GM19035 (cell line): ENCODE measurements around the gene SUPT5H.
"Not testable (repeated sequence)": the region's sequence is repeated elsewhere in the genome, so short reads cannot be mapped to it uniquely, and the experiment has no call there.

Experiments used
- ATAC-seq: cut with Tn5 transposase; IDR thresholded peaks from one replicate; pipeline ENCODE4 v1.9.1; 2021; ENCODE audit not compliant: unreplicated experiment

Gene SUPT5H

GRCh38 chr19:39465956-39466747 lies 20.8 kb downstream of the SUPT5H start:
- no peak for ATAC-seq

DNA sequence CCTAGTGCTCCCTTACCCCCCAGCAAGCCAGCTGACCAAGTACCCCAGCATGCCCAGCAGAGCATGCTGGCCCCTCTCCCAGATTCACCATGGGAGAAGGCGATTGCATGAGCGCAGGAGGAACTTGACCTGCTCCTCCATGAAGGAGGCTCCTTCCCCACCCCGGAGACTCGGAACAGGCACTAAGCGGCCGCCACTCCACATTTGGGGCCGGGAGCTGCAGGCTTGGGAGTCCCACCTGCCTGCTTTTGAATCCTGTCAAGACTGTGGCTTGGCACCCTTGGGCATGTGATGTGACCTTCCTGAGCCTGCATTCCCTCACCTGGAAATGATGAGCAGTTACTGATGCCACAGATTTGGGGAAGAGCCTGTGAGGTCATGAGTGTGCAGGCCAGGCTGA lies 22.6 kb downstream of the SUPT5H start:
- no peak for ATAC-seq

DNA sequence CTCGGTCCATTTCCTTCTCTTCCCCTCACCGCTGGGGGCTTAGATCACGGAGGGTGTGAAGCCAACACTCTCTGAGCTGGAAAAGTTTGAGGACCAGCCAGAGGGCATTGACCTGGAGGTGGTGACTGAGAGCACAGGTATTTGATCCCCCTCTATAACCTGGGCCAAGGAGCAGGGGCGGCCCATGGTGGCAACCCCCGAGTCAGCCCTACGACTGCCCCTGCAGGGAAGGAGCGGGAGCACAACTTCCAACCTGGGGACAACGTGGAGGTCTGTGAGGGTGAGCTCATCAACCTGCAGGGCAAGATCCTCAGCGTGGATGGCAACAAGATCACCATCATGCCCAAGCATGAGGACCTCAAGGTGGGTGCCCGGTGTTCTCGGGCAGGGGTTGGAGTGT lies 23.7 kb downstream of the SUPT5H start:
- no peak for ATAC-seq

DNA sequence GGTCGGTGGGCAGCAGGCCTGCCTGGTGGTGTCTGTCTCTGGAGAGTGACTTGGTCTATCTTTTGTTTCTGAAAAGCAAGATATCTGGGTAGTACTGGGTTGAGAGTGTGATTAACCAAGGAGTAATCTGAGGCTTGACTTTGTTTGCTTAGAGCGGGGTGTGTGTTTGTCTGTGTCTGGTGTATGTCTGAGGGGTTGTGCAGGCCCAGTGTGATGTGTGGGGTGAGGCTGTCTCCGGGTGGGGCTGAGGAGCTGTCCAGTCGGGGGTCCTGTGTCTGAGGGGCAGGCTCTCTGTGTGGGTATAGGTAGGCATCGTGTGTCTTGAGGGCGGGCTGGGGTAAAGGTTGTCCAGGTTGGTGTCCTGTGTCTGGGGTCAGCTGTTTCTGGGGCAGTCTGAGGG lies 24.2 kb downstream of the SUPT5H start:
- ATAC-seq: no peak

GRCh38 chr19:39470724-39471339 lies 25.4 kb downstream of the SUPT5H start:
- ATAC-seq: no peak

GRCh38 chr19:39471756-39472536 lies 26.6 kb downstream of the SUPT5H start:
- no peak for ATAC-seq

DNA sequence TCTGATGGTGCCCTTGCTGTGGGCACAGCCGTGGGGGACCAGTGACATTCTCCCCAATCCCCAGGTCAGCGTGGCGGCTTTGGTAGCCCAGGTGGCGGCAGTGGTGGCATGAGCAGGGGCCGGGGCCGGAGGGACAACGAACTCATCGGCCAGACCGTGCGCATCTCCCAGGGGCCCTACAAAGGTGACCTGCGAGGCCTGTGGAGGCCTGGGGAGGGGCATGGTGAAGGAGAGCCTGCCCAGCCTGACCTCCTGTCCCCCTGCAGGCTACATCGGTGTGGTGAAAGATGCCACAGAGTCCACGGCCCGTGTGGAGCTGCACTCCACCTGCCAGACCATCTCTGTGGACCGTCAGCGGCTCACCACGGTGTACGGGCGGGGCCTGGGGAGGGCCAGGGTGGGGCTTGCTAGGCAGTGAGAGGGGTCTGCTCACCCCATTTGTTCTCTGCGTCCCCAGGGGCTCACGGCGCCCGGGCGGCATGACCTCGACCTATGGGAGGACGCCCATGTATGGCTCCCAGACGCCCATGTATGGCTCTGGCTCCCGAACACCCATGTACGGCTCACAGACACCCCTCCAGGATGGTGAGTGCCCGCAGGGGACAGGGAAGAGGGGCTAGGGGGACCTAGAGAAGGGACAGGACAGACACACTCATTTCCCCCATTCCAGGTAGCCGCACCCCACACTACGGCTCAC lies 27.5 kb downstream of the SUPT5H start:
- no peak for ATAC-seq

DNA sequence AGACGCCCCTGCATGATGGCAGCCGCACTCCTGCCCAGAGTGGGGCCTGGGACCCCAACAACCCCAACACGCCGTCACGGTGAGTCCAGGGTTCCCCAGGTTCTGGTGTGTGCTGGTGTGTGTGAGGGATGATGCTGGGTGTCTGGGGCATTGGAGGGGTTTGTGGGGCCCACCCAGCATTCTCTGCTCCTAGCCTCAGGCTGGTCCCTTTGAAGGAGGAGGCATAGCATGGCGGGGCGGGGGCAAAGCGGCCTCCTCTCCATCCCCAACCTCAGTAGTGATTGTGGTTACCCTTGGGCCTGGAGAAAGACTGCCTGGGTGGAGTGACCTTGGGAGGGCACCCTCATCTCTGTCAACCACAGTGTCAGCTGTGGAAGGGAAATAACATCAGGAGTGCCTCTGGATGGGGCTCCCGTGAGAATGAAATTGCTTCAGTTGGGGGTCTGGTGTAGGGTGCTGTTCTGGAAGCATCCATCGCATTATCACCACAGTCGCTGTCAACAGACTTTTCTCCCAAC lies 28.1 kb downstream of the SUPT5H start:
- ATAC-seq: no peak

DNA sequence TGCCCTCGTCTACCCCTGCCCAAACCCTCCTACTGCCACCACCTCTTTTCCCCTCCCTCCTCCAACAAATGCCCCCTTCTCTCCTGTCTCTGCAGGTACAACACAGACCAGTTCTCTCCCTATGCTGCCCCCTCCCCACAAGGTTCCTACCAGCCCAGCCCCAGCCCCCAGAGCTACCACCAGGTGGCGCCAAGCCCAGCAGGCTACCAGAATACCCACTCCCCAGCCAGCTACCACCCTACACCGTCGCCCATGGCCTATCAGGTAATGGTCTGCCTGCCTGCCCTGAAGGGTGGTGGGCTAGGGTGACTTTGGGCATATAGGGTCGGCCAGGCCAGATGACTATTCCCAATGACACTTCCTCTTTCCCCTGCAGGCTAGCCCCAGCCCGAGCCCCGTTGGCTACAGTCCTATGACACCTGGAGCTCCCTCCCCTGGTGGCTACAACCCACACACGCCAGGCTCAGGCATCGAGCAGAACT lies 28.8 kb downstream of the SUPT5H start:
- ATAC-seq: no peak

DNA sequence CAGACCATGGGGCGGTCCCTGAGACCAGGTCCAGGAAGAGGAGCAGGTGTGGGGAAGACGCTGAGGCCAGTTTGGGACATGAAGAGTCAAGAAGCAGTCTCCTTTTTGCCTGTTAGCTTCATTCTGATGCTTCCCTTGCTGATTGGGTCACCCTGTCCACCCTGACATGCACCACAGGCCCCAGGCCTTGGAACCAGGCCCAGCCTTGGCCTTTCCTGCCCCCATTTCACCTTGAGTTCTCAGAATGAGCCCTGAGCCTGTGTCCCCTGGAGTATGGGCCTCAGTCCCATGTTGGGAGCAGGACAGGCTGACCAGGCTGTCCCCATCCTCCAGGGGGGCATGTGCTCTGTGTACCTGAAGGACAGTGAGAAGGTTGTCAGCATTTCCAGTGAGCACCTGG lies 30.4 kb downstream of the SUPT5H start:
- ATAC-seq: no peak

DNA sequence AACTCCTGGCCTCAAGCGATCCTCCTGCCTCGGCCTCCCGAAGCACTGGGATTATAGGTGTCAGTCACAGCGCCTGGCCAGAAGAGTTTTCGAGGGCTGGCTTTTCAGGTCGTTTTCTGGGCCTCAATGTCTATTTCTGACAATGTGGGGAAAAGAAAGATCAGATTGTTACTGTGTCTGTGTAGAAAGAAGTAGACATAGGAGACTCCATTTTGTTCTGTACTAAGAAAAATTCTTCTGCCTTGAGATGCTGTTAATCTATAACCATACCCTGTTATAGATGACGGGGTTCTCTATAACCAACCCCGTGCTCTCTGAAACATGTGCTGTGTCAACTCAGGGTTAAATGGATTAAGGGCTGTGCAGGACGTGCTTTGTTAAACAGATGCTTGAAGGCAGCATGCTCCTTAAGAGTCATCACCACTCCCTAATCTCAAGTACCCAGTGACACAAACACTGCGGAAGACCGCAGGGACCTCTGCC lies 34.0 kb downstream of the SUPT5H start:
- ATAC-seq: not testable (repeated sequence)

- no peak for ATAC-seq
Observed at GRCh38 chr19:39479916-39480315, 34.5 kb downstream of the SUPT5H start.

- ATAC-seq: peak; percentile 87
Observed at GRCh38 chr19:39480337-39481228, 35.2 kb downstream of the SUPT5H start, which contains the start of gene TIMM50. TIMM50 (plus strand) TSS chr19:39480838; CDS start chr19:39480854, 16 bp downstream.

DNA sequence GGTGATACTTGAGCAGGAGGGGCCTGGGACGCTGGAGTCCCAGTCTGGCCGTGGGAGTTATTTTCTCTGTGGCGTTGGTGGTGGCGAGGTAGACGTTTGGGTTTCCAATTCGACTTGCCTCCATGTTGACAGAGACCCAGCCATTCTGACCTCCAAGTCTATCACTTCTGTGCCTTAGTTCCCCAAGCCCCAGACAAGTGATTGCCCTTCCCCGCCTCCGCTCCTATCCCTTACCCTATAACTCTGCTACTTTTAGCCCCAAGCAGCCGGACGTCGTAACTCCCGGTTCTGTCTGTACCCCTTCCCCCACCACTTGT lies 35.8 kb downstream of the SUPT5H start:
- no peak for ATAC-seq

GRCh38 chr19:39481676-39482075 lies 36.3 kb downstream of the SUPT5H start:
- ATAC-seq: no peak

- no peak for ATAC-seq
Observed at GRCh38 chr19:39483141-39483540, 37.8 kb downstream of the SUPT5H start.

DNA sequence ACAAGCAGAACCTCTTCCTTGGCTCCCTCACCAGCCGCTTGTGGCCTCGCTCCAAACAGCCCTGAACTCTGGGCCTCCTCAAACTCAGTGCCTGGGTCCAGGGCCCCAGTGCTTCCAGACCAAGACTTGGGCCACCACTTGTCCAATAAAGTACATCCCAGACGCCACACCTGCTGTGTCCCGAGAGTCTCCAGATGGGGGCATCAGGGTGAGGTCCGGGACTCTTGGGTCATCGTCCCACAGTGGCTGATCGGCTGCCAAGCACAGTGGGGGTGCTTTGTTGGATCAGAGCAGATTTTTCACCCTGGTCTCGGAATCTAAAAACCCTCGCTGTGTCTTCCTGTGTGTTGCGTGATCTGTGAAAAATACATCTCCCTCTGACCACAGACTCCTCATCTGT lies 44.4 kb downstream of the SUPT5H start:
- ATAC-seq: no peak

DNA sequence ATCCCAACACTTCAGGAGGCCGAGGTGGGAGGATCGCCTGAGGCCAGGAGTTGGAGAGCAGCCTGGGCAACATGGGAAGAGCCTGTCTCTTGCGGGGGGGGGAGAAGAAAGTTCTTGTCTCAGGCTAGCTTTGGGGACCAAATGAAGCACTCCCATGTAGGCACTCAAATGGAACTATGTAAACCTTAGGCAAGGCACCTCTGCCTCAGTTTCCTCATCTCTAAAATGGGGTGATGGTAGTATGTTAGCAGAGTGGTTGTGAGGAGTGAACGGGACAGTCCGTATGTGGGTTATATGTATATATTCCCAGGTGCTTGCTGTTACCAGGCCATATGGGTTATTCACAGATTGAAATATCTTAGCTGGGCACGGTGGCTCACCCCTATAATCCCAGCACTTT lies 46.8 kb downstream of the SUPT5H start:
- ATAC-seq: no peak

DNA sequence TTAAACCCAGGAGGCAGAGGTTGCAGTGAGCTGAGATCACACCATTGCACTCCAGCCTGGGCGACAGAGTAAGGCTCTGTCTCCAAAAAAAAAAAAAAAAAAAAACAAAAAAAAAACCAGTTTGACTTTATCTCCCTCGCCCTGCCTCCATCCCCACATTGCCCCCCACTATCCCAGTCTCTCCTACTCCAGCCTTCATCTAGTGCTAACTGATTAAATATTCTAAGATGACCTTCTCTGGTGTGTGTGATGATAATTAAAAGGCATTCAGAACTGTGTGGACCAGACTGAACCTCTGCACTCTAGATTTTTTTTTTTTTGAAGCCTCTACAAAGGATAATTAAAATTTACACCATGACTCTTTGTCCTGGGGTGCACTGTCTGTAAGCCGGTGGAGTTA lies 47.4 kb downstream of the SUPT5H start:
- ATAC-seq: no peak

DNA sequence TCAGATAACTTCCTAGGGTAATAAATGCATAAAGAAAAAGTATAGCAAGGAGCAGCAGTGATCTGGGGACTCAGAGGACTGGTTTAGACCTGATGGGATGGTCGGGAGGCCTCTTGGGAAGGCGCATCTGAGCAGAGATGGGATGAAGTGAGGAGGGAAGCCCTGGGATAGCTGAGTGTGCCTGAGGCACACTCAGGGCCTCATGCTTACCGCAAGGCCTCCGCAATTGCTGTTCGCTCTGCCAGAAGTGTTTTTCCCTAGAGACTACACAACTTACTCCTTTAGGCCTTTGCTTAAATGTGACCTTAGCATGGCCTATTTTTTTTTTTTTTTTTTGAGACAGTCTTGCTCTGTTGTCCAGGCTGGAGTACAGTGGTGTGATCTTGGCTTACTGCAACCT lies 49.3 kb downstream of the SUPT5H start:
- no peak for ATAC-seq
